HepG2 (cell line): Measurements from ENCODE around the gene ASMT. TPM values are rescaled to one million over a fixed set of nuclear protein-coding genes. Genes with fewer than 3 reads are reported as not detected.

Source experiments
- ATAC-seq: fragments of 200-7000 bp; cut with Tn5 transposase; 3 replicates; pipeline ENCODE4 v1.9.1; 2020; ENCODE audit warnings: mild to moderate bottlenecking, moderate library complexity
- BruUV-seq: library from RNA; stranded (reverse); fragments of 400-500 nt; replicated peaks from 2 replicates; lab custom pipeline; 2021; lab: Mats Ljungman, UMichigan
- CTCF ChIA-PET: fragments of 300-600 bp; formaldehyde crosslinking; extraction: SDS; loops from one replicate; lab custom pipeline; 2021; ENCODE audit warnings: low total read pairs, inconsistent platforms, low intra/inter-chr PET ratio; lab: Yijun Ruan, JAX
- POLR2A ChIA-PET: fragments of 350-600 bp; sonication (Branson Sonifier 250); formaldehyde crosslinking; loops from one replicate; lab custom pipeline; 2020; ENCODE audit warnings: antibody characterized with exemption, inconsistent platforms; lab: Yijun Ruan, JAX
- DNase-seq: peaks from one replicate; pipeline ENCODE4 v3.0.0-alpha.2; 2015; ENCODE audit warnings: low spot score
- FAIRE-seq: peaks from 3 replicates; lab custom pipeline; 2011; peaks lifted over from hg19 to GRCh38; lab: Jason Lieb, UNC
- H2AFZ ChIP-seq: one replicate; pipeline ENCODE4 v1.6.1; 2011; ENCODE audit warnings: low read length, inconsistent platforms
- H3K27ac ChIP-seq: fragments of 300-600 bp; 3 replicates; pipeline ENCODE4 v1.8.0; 2011; ENCODE audit warnings: mixed run types, mild to moderate bottlenecking, mixed read lengths, low read length, inconsistent platforms; ENCODE audit not compliant: insufficient read depth; ENCODE audit errors: extremely low read length
- H3K27me3 ChIP-seq, 2 experiments: fragments of 200-600 bp in 1 of 2; 2 replicates in 1 of 2; 3 replicates in 1 of 2; pipeline versions ENCODE4 v1.6.0 to v1.8.0; 2011; ENCODE audit warnings: low read length in 2 of 2, mild to moderate bottlenecking in 2 of 2, moderate library complexity in 2 of 2, inconsistent platforms in 1 of 2; ENCODE audit not compliant: insufficient read depth in 2 of 2, control insufficient read depth in 1 of 2
- H3K36me3 ChIP-seq, 2 experiments: fragments of 200-600 bp in 1 of 2; replicated peaks in 1 of 2; 2 replicates in 1 of 2; 3 replicates in 1 of 2; pipeline versions ENCODE4 v1.5.1 to v1.8.0; 2011; ENCODE audit warnings: low read length in 2 of 2, inconsistent platforms in 1 of 2; ENCODE audit not compliant: insufficient read depth in 2 of 2, control insufficient read depth in 1 of 2
- H3K4me1 ChIP-seq: 2 replicates; pipeline ENCODE4 v1.5.1; 2012; ENCODE audit warnings: low read length, inconsistent platforms; ENCODE audit not compliant: insufficient read depth
- H3K4me2 ChIP-seq: 2 replicates; pipeline ENCODE4 v1.6.0; 2011; ENCODE audit warnings: low read depth, low read length, inconsistent platforms
- H3K4me3 ChIP-seq, 3 experiments: fragments of 200-600 bp in 1 of 3; sonication (generic), shearing (Covaris generic) in 1 of 3; replicated peaks in 1 of 3; 2 replicates each; pipeline ENCODE4 v1.5.1; 2011 to 2016; ENCODE audit warnings: low read length in 3 of 3, inconsistent platforms in 2 of 3, low read depth in 2 of 3, mild to moderate bottlenecking in 2 of 3, control low read depth in 1 of 3, mixed read lengths in 1 of 3; ENCODE audit not compliant: insufficient read depth in 1 of 3
- H3K79me2 ChIP-seq: one replicate; pipeline ENCODE4 v1.6.1; 2011; ENCODE audit warnings: low read length, inconsistent platforms; ENCODE audit not compliant: insufficient read depth
- H3K9ac ChIP-seq: 2 replicates; pipeline ENCODE4 v1.6.0; 2011; ENCODE audit warnings: mild to moderate bottlenecking, low read depth, low read length, inconsistent platforms; ENCODE audit not compliant: insufficient read depth
- H3K9me3 ChIP-seq: 2 replicates; pipeline ENCODE4 v1.5.1; 2012; ENCODE audit warnings: mild to moderate bottlenecking, low read length
- H4K20me1 ChIP-seq: 2 replicates; pipeline ENCODE4 v1.6.0; 2011; ENCODE audit warnings: inconsistent platforms, mild to moderate bottlenecking, low read length, moderate library complexity; ENCODE audit not compliant: insufficient read depth
- CBX1 ChIP-seq: IDR thresholded peaks from one replicate; pipeline ENCODE4 v1.6.1; 2016; ENCODE audit warnings: antibody characterized with exemption, low read depth
- GTF3A ChIP-seq: sonication (generic); formaldehyde crosslinking; conservative IDR thresholded peaks from 2 replicates; pipeline ENCODE4 v1.4.0; 2020; ENCODE audit warnings: mild to moderate bottlenecking, missing genetic modification reagents
- HNF4A ChIP-seq: sonication (generic); formaldehyde crosslinking; IDR thresholded peaks from 2 replicates; pipeline ENCODE4 v1.4.0; 2020; ENCODE audit warnings: missing genetic modification reagents
- KDM2A ChIP-seq: sonication (generic); formaldehyde crosslinking; IDR thresholded peaks from 2 replicates; pipeline ENCODE4 v1.4.0; 2020; ENCODE audit warnings: low read depth, missing genetic modification reagents, borderline replicate concordance
- SIX4 ChIP-seq: sonication (generic); formaldehyde crosslinking; IDR thresholded peaks from 2 replicates; pipeline ENCODE4 v1.4.0; 2020; ENCODE audit warnings: missing genetic modification reagents
- TBL1XR1 ChIP-seq: fragments of 150-350 bp; IDR thresholded peaks from 2 replicates; pipeline ENCODE4 v1.6.1; 2014; ENCODE audit warnings: borderline replicate concordance, low read length; ENCODE audit not compliant: partially characterized antibody
- TFDP2 ChIP-seq: sonication (generic); formaldehyde crosslinking; IDR thresholded peaks from 2 replicates; pipeline ENCODE4 v1.4.0; 2020; ENCODE audit warnings: missing genetic modification reagents
- ZBTB10 ChIP-seq: sonication (generic); formaldehyde crosslinking; IDR thresholded peaks from 2 replicates; pipeline ENCODE4 v1.4.0; 2020; ENCODE audit warnings: missing genetic modification reagents, borderline replicate concordance
- WGBS: methylation state at CpG from one replicate; pipeline ENCODE4 v1.1.6; 2017; ENCODE audit warnings: low lambda C conversion rate; 5-methylcytosine and 5-hydroxymethylcytosine counted together
- in situ Hi-C: cut with HindIII; loops from 2 replicates; pipeline ENCODE4 v1.10.0; 2017; ENCODE audit warnings: low pct_unique_long_range_greater_than_20kb; ENCODE audit not compliant: extremely low pct_ligation_motif_present
- intact Hi-C: fragments of 100-400 bp; cut with micrococcal nuclease; formaldehyde crosslinking; loops from one replicate; pipeline ENCODE4 v1.10.0; 2022; ENCODE audit not compliant: unreplicated experiment
- polyA plus RNA-seq, 8 experiments: library from polyadenylated mRNA; depleted of rRNA in 3 of 8; stranded (reverse) in 7 of 8; unstranded in 1 of 8; fragments of >200 nt; fragmentation: Illumina TruSeq in 4 of 8; extraction: Trizol in 4 of 8; gene quantifications; 2 replicates each; pipeline versions ENCODE4 v1.2.1 to v1.2.3, GENCODE V29; 2011 to 2016; ENCODE audit warnings: low read depth in 4 of 8, missing spikeins in 1 of 8, mixed read lengths in 1 of 8; ENCODE audit not compliant: insufficient read depth in 1 of 8
- total RNA-seq, 5 experiments: library from RNA; depleted of rRNA; stranded (reverse); fragments of >200 nt; fragmentation: Illumina TruSeq; extraction: Trizol; gene quantifications; 2 replicates each; pipeline ENCODE4 v1.2.3, GENCODE V29; 2016; ENCODE audit warnings: low read depth in 1 of 5

ASMT gene
- total and polyA plus RNA-seq, 2 of the 13 experiments (the other 11 are each of a cell fraction or from before 2014, with no cell fraction given): 0.04 TPM; not detected in 1

- Histone ChIP-seq H3K36me3 (no peaks in the 10 kb centered on the region), H3K4me3 (no peak overlapping the region)
- POLR2A ChIA-PET: no interaction called here
- WGBS: 8% methylated on average over 7 of the region's 7 CpGs
- BruUV-seq: no TSS peak
- DNase-seq (no peak), FAIRE-seq (no peak)
- TF ChIP-seq HNF4A (no peak), SIX4 (CRISPR knock-in tag) (no peak), GTF3A (CRISPR knock-in tag) (no peak), TBL1XR1 (no peak), CBX1 (no peak), ZBTB10 (CRISPR knock-in tag) (no peak), KDM2A (CRISPR knock-in tag) (no peak), TFDP2 (CRISPR knock-in tag) (no peak)
- TF ChIP-seq, all 625 proteins: peak for 0
- H4K20me1 ChIP-seq: no peaks in the 10 kb centered on the region
- no peak overlapping the region for H3K27ac ChIP-seq
- intact Hi-C loops: no loop called here
- CTCF ChIA-PET: no interaction called here
- 0 out of 2 replicates have a peak overlapping the region, but pooled peaks have one; percentile 25 for H3K4me2 ChIP-seq
- no peaks in the 10 kb centered on the region for H3K79me2 ChIP-seq
- H3K9me3 ChIP-seq: no peaks in the 10 kb centered on the region
- H3K9ac ChIP-seq: no peak overlapping the region
- in situ Hi-C loops: no loop called here
- peaks cover 2 to 16% of the 10 kb centered on the region in 2 experiments; a peak in 3 of 5 replicates for H3K27me3 ChIP-seq
- no peak overlapping the region for H2AFZ ChIP-seq
- H3K4me1 ChIP-seq: no peaks in the 10 kb centered on the region
- peak; percentile 24; the same call in 1 of the 3 replicates for ATAC-seq
Observed at GRCh38 chrX:1629244-1629643, 14.4 kb downstream of the ASMT start.
